ENCODE measurements around the gene KCND3. TPM values are rescaled to one million over a fixed set of nuclear protein-coding genes. Genes with fewer than 3 reads are reported as not detected.

Gene KCND3
- total and polyA plus RNA-seq, 12 donors, result 0.39 to 6.7 (median 3.1) TPM

GRCh38 chr1:111921948-111922347 is 67.5 kb downstream of the KCND3 start:
- Histone ChIP-seq H3K36me3 (replicated peaks in 1 of 2) (no peaks in the 10 kb centered on the region), H3K4me3 (no peak overlapping the region), H3K27me3 (no peaks in the 10 kb centered on the region), H3K4me1 (replicated peaks in 1 of 2) (peaks cover 0 to 5% of the 10 kb centered on the region in 2 donors), H3K27ac (no peak overlapping the region), H3K9me3 (replicated peaks in 1 of 3) (no peaks in the 10 kb centered on the region)
- TF ChIP-seq, protein P1, sequence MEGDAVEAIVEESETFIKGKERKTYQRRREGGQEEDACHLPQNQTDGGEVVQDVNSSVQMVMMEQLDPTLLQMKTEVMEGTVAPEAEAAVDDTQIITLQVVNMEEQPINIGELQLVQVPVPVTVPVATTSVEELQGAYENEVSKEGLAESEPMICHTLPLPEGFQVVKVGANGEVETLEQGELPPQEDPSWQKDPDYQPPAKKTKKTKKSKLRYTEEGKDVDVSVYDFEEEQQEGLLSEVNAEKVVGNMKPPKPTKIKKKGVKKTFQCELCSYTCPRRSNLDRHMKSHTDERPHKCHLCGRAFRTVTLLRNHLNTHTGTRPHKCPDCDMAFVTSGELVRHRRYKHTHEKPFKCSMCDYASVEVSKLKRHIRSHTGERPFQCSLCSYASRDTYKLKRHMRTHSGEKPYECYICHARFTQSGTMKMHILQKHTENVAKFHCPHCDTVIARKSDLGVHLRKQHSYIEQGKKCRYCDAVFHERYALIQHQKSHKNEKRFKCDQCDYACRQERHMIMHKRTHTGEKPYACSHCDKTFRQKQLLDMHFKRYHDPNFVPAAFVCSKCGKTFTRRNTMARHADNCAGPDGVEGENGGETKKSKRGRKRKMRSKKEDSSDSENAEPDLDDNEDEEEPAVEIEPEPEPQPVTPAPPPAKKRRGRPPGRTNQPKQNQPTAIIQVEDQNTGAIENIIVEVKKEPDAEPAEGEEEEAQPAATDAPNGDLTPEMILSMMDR (IDR thresholded peaks at IDR 0.05), result no peak
- TF ChIP-seq POLR2A (IDR thresholded peaks at IDR 0.05), result no peak
- intact Hi-C loops (cut with DNase I), result no loop called here
- WGBS, 4 donors, result 82 to 92% (median 88%) methylated on average over 6 of the region's 6 CpGs
- DNase-seq, result no peak

GRCh38 chr1:111920221-111921024 is 69.0 kb downstream of the KCND3 start:
- H3K4me1 ChIP-seq (replicated peaks in 1 of 2), result peaks cover 0 to 5% of the 10 kb centered on the region in 2 donors
- DNase-seq, result peak in 3 of 7 donors; percentile 3 to 26 (median 16)
- no peaks in the 10 kb centered on the region for H3K36me3 ChIP-seq (replicated peaks in 1 of 2)
- TF ChIP-seq POLR2A (IDR thresholded peaks at IDR 0.05), result no peak
- H3K4me3 ChIP-seq, result no peak overlapping the region
- H3K27me3 ChIP-seq, result no peaks in the 10 kb centered on the region
- intact Hi-C loops (cut with DNase I), result no loop called here
- no peak overlapping the region for H3K27ac ChIP-seq
- H3K9me3 ChIP-seq (replicated peaks in 1 of 3), result no peaks in the 10 kb centered on the region
- WGBS, 4 donors, result 53 to 60% (median 57%) methylated on average over 10 to 11 of the region's 11 CpGs

GRCh38 chr1:111911776-111912515 is 77.5 kb downstream of the KCND3 start:
- WGBS, 4 donors, result 73 to 84% (median 79%) methylated on average over 5 of the region's 5 CpGs
- TF ChIP-seq POLR2A (IDR thresholded peaks at IDR 0.05), result no peak
- TF ChIP-seq, protein P1 (IDR thresholded peaks at IDR 0.05), result no peak
- Histone ChIP-seq H3K4me3 (no peak overlapping the region), H3K9me3 (replicated peaks in 1 of 3) (peaks cover 0 to 5% (median 0%) of the 10 kb centered on the region in 3 donors), H3K27me3 (no peaks in the 10 kb centered on the region), H3K36me3 (replicated peaks in 1 of 2) (no peaks in the 10 kb centered on the region), H3K27ac (no peak overlapping the region), H3K4me1 (replicated peaks in 1 of 2) (no peaks in the 10 kb centered on the region)
- intact Hi-C loops (cut with DNase I), result no loop called here
- no peak for DNase-seq

GRCh38 chr1:111911061-111911460 is 78.4 kb downstream of the KCND3 start:
- peaks cover 0 to 5% (median 0%) of the 10 kb centered on the region in 3 donors for H3K9me3 ChIP-seq (replicated peaks in 1 of 3)
- no peak for TF ChIP-seq POLR2A (IDR thresholded peaks at IDR 0.05)
- TF ChIP-seq, protein P1 (IDR thresholded peaks at IDR 0.05), result no peak
- no peaks in the 10 kb centered on the region for H3K4me1 ChIP-seq (replicated peaks in 1 of 2)
- no peak overlapping the region for H3K27ac ChIP-seq
- DNase-seq, result no peak
- H3K4me3 ChIP-seq, result no peak overlapping the region
- H3K27me3 ChIP-seq, result no peaks in the 10 kb centered on the region
- intact Hi-C loops (cut with DNase I), result no loop called here
- H3K36me3 ChIP-seq (replicated peaks in 1 of 2), result no peaks in the 10 kb centered on the region
- WGBS, 4 donors, result 79 to 88% (median 80%) methylated on average over 1 of the region's 1 CpG
